ENCODE measurements around the gene TMEM150B.

Gene TMEM150B

GRCh38 chr19:55354698-55355212, 29.6 kb upstream of the TMEM150B start, which contains the start of gene COX6B2:
COX6B2 (minus strand) TSS chr19:55354719; CDS start chr19:55354521, 198 bp downstream.
- no peak for DNase-seq

GRCh38 chr19:55353803-55354697, 28.9 kb upstream of the TMEM150B start:
- peak in 1 of 2 experiments; percentile 38 for DNase-seq

- DNase-seq, result no peak
These were observed 28.2 kb upstream of the TMEM150B start for GRCh38 chr19:55353356-55353802.

GRCh38 chr19:55352549-55353145, 27.5 kb upstream of the TMEM150B start:
- no peak for DNase-seq

- DNase-seq, result no peak
These were observed 26.9 kb upstream of the TMEM150B start for GRCh38 chr19:55352040-55352439.

GRCh38 chr19:55350620-55351315, 25.6 kb upstream of the TMEM150B start:
- no peak for DNase-seq

- no peak for DNase-seq
These were observed 23.3 kb upstream of the TMEM150B start for GRCh38 chr19:55348317-55349034.

- DNase-seq, result no peak
These were observed 22.4 kb upstream of the TMEM150B start for GRCh38 chr19:55347442-55348009.

GRCh38 chr19:55346725-55347441, 21.7 kb upstream of the TMEM150B start:
- no peak for DNase-seq

- no peak for DNase-seq
These were observed 20.9 kb upstream of the TMEM150B start for GRCh38 chr19:55345818-55346724.

- no peak for DNase-seq
These were observed 20.1 kb upstream of the TMEM150B start for GRCh38 chr19:55345101-55345817.

GRCh38 chr19:55344444-55344843, 19.3 kb upstream of the TMEM150B start:
- DNase-seq, result peak; percentile 75 to 89

- DNase-seq, result no peak
These were observed 16.7 kb upstream of the TMEM150B start for GRCh38 chr19:55341595-55342531.

GRCh38 chr19:55341171-55341588, 16.0 kb upstream of the TMEM150B start:
- DNase-seq, result peak; percentile 69 to 87

- DNase-seq, result peak; percentile 54 to 59
These were observed 15.6 kb upstream of the TMEM150B start for GRCh38 chr19:55340784-55341147.

GRCh38 chr19:55339889-55340783, 15.0 kb upstream of the TMEM150B start:
- no peak for DNase-seq
